Liver (tissue), 9 donors: Measurements from ENCODE around the gene HHAT. TPM values are rescaled to one million over a fixed set of nuclear protein-coding genes. Genes with fewer than 3 reads are reported as not detected.

Experiments used
- DNase-seq: peaks from one replicate; pipeline ENCODE4 v3.0.0-alpha.2; 2017; ENCODE audit warnings: low spot score
- H3K27ac ChIP-seq, 2 donors: one replicate each; pipeline ENCODE4 v1.7.0; 2013; ENCODE audit warnings: inconsistent platforms in 2 of 2, low read length in 2 of 2, control low read depth in 1 of 2, low read depth in 1 of 2, mild to moderate bottlenecking in 1 of 2
- H3K27me3 ChIP-seq, 4 donors: one replicate each; pipeline versions ENCODE4 v1.6.1 to v1.7.0; 2013; ENCODE audit warnings: low read length in 3 of 4, inconsistent platforms in 1 of 4, mild to moderate bottlenecking in 1 of 4, moderate library complexity in 1 of 4; ENCODE audit not compliant: control insufficient read depth in 4 of 4, insufficient read depth in 4 of 4
- H3K36me3 ChIP-seq, 4 donors: one replicate each; pipeline versions ENCODE4 v1.6.1 to v1.7.0; 2013; ENCODE audit warnings: low read length in 3 of 4, mild to moderate bottlenecking in 3 of 4, low read depth in 1 of 4, moderate library complexity in 1 of 4; ENCODE audit not compliant: control insufficient read depth in 4 of 4, insufficient read depth in 3 of 4
- H3K4me1 ChIP-seq, 4 donors: one replicate each; pipeline versions ENCODE4 v1.6.1 to v1.7.0; 2013; ENCODE audit warnings: low read length in 3 of 4, mild to moderate bottlenecking in 3 of 4, moderate library complexity in 1 of 4; ENCODE audit not compliant: control insufficient read depth in 4 of 4, insufficient read depth in 4 of 4
- H3K4me3 ChIP-seq, 3 donors: one replicate each; pipeline versions ENCODE4 v1.6.1 to v1.7.0; 2013; ENCODE audit warnings: low read length in 3 of 3, control low read depth in 1 of 3, low read depth in 1 of 3, mild to moderate bottlenecking in 1 of 3
- H3K9ac ChIP-seq, 2 donors: one replicate each; pipeline ENCODE4 v1.7.0; 2013; ENCODE audit warnings: low read length in 2 of 2, mild to moderate bottlenecking in 2 of 2, moderate library complexity in 2 of 2, control low read depth in 1 of 2, low read depth in 1 of 2
- H3K9me3 ChIP-seq, 4 donors: one replicate each; pipeline versions ENCODE4 v1.6.1 to v1.7.0; 2013; ENCODE audit warnings: low read length in 3 of 4; ENCODE audit not compliant: control insufficient read depth in 4 of 4
- ATF3 ChIP-seq: IDR thresholded peaks from 2 replicates; pipeline ENCODE4 v1.6.1; 2016; ENCODE audit warnings: antibody characterized with exemption
- CTCF ChIP-seq: fragments of 150-350 bp; IDR thresholded peaks from 2 replicates; pipeline ENCODE4 v1.5.1; 2017; ENCODE audit warnings: improper control_type of control experiment, low read depth, low read length; ENCODE audit not compliant: missing input control
- FOXA1 ChIP-seq: IDR thresholded peaks from 2 replicates; pipeline ENCODE4 v1.6.1; 2016; ENCODE audit warnings: antibody characterized with exemption
- FOXA2 ChIP-seq: IDR thresholded peaks from 2 replicates; pipeline ENCODE4 v1.6.1; 2016; ENCODE audit warnings: antibody characterized with exemption
- GABPA ChIP-seq, 2 donors: IDR thresholded peaks in 1 of 2; conservative IDR thresholded peaks in 1 of 2; 2 replicates each; pipeline ENCODE4 v1.6.1; 2016; ENCODE audit warnings: antibody characterized with exemption in 2 of 2, mild to moderate bottlenecking in 1 of 2, moderate library complexity in 1 of 2
- HNF4A ChIP-seq, 2 donors: conservative IDR thresholded peaks; 2 replicates each; pipeline ENCODE4 v1.6.1; 2016; ENCODE audit warnings: antibody characterized with exemption in 2 of 2, mild to moderate bottlenecking in 2 of 2
- HNF4G ChIP-seq: IDR thresholded peaks from 2 replicates; pipeline ENCODE4 v1.6.1; 2016; ENCODE audit warnings: antibody characterized with exemption
- MAX ChIP-seq: IDR thresholded peaks from 2 replicates; pipeline ENCODE4 v1.6.1; 2016; ENCODE audit warnings: antibody characterized with exemption
- NR2F2 ChIP-seq: IDR thresholded peaks from 2 replicates; pipeline ENCODE4 v1.6.1; 2016; ENCODE audit warnings: antibody characterized with exemption
- RAD21 ChIP-seq, 2 donors: IDR thresholded peaks; 2 replicates each; pipeline ENCODE4 v1.6.1; 2016; ENCODE audit warnings: antibody characterized with exemption in 2 of 2, mild to moderate bottlenecking in 2 of 2
- REST ChIP-seq: IDR thresholded peaks from 2 replicates; pipeline ENCODE4 v1.6.1; 2016; ENCODE audit warnings: antibody characterized with exemption, mild to moderate bottlenecking
- RXRA ChIP-seq, 2 donors: IDR thresholded peaks; 2 replicates each; pipeline ENCODE4 v1.6.1; 2017 to 2018; ENCODE audit warnings: antibody characterized with exemption in 2 of 2, mild to moderate bottlenecking in 1 of 2
- SP1 ChIP-seq: IDR thresholded peaks from 2 replicates; pipeline ENCODE4 v1.6.1; 2018; ENCODE audit warnings: antibody characterized with exemption, mild to moderate bottlenecking
- TAF1 ChIP-seq: conservative IDR thresholded peaks from 2 replicates; pipeline ENCODE4 v1.6.1; 2016; ENCODE audit warnings: antibody characterized with exemption, mild to moderate bottlenecking
- YY1 ChIP-seq: IDR thresholded peaks from 2 replicates; pipeline ENCODE4 v1.6.1; 2016; ENCODE audit warnings: antibody characterized with exemption, mild to moderate bottlenecking
- ZBTB33 ChIP-seq: IDR thresholded peaks from 2 replicates; pipeline ENCODE4 v1.6.1; 2016; ENCODE audit warnings: antibody characterized with exemption
- WGBS: extraction: QIAGEN DNeasy Blood & Tissue Kit; methylation state at CpG from one replicate; pipeline ENCODE4 v1.1.7; 2013; 5-methylcytosine and 5-hydroxymethylcytosine counted together
- polyA plus RNA-seq, 2 donors: library from polyadenylated mRNA; stranded (reverse) in 1 of 2; unstranded in 1 of 2; fragments of 200-250 nt in 1 of 2; fragments of >200 nt in 1 of 2; fragmentation: Nextera tagmentation in 1 of 2; extraction: Ambion mirVana in 1 of 2; gene quantifications; one replicate each; pipeline versions ENCODE4 v1.2.1 to v1.2.3, GENCODE V29; 2013 to 2015
- total RNA-seq, 2 donors: library from RNA; depleted of rRNA; stranded (reverse); fragments of >200 nt; gene quantifications; one replicate each; pipeline ENCODE4 v1.2.3, GENCODE V29; 2014
- donor health status: healthy.
- donor health status: healthy.
- donor health status: healthy.
- donor health status: healthy.
- donor health status: healthy.

HHAT gene
- total and polyA plus RNA-seq, 4 donors, result 1.3 to 2.2 (median 1.6) TPM

GRCh38 chr1:210330279-210330866 is 1.7 kb downstream of the HHAT start:
- peak in 1 of 2 donors; percentile 31 for TF ChIP-seq HNF4A (conservative IDR thresholded peaks at IDR 0.05)
- no peak for TF ChIP-seq ZBTB33
- peak in 1 of 2 donors; percentile 28 for TF ChIP-seq RXRA (IDR thresholded peaks at IDR 0.05)
- peak; percentile 6 for TF ChIP-seq FOXA2
- Histone ChIP-seq H3K9ac (no peak overlapping the region), H3K27me3 (no peaks in the 10 kb centered on the region), H3K27ac (no peak overlapping the region), H3K9me3 (no peaks in the 10 kb centered on the region), H3K36me3 (no peaks in the 10 kb centered on the region), H3K4me3 (no peak overlapping the region), H3K4me1 (peaks cover 0 to 18% (median 12%) of the 10 kb centered on the region in 4 donors)
- no peak for DNase-seq
- 53% methylated on average over 7 of the region's 7 CpGs for WGBS

DNA sequence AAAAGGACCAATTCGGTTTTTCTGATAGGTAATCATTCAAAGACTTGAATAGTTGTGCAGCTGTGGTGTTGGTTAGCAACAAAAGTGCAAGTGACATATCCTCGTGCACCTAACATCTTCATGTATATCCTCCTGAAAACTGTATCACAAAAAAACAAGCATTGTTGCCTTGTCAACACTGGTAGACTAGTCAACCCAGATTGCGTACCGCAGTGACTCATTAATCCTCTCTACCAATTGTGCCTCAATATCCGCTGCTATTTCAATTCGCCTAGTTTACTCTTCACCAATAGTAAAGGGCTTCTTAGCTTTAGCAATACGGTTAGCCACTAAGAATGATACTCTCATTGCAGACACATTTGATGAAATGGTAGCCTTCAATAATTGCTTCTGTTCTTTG is 3.5 kb downstream of the HHAT start:
- no peak for DNase-seq
- Histone ChIP-seq H3K27ac (no peak overlapping the region), H3K27me3 (no peaks in the 10 kb centered on the region), H3K36me3 (no peaks in the 10 kb centered on the region), H3K9me3 (no peaks in the 10 kb centered on the region), H3K4me1 (peaks cover 0 to 18% (median 12%) of the 10 kb centered on the region in 4 donors), H3K4me3 (no peak overlapping the region), H3K9ac (no peak overlapping the region)
- WGBS, result 92% methylated on average over 7 of the region's 7 CpGs
- no peak for TF ChIP-seq SP1
- TF ChIP-seq MAX, result no peak
- no peak for TF ChIP-seq REST
- no peak for TF ChIP-seq NR2F2
- TF ChIP-seq ATF3, result no peak
- TF ChIP-seq ZBTB33, result no peak
- no peak for TF ChIP-seq TAF1
- TF ChIP-seq YY1, result no peak
- no peak for TF ChIP-seq HNF4A (conservative IDR thresholded peaks at IDR 0.05)
- no peak for TF ChIP-seq GABPA (IDR thresholded peaks at IDR 0.05 in 1 of 2, conservative IDR thresholded peaks at IDR 0.05 in 1 of 2)
- TF ChIP-seq CTCF, result no peak
- no peak for TF ChIP-seq RAD21 (IDR thresholded peaks at IDR 0.05)
- TF ChIP-seq RXRA (IDR thresholded peaks at IDR 0.05), result no peak
- no peak for TF ChIP-seq HNF4G
- TF ChIP-seq FOXA1, result no peak
